ENCODE results near the gene LRR1. TPM values are rescaled to one million over a fixed set of nuclear protein-coding genes. Genes with fewer than 3 reads are reported as not detected.

LRR1 gene, protein sequence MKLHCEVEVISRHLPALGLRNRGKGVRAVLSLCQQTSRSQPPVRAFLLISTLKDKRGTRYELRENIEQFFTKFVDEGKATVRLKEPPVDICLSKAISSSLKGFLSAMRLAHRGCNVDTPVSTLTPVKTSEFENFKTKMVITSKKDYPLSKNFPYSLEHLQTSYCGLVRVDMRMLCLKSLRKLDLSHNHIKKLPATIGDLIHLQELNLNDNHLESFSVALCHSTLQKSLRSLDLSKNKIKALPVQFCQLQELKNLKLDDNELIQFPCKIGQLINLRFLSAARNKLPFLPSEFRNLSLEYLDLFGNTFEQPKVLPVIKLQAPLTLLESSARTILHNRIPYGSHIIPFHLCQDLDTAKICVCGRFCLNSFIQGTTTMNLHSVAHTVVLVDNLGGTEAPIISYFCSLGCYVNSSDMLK
- polyA plus RNA-seq (2012; ENCODE audit: missing spikeins): 24.9 TPM

- TF ChIP-seq POLR2A (IDR thresholded peaks at IDR 0.05; ENCODE audit: low read depth, low read length) (peak; percentile 94), POLR2AphosphoS5 (IDR thresholded peaks at IDR 0.05; ENCODE audit: low read depth, low read length) (peak; percentile 89), TAF1 (IDR thresholded peaks at IDR 0.05; ENCODE audit: borderline replicate concordance, low read depth, low read length) (peak; percentile 90)
- FAIRE-seq (peak; percentile 76), DNase-seq (ENCODE audit: insufficient read length) (peak; percentile 47)
These were observed at the start of gene LRR1 for GRCh38 chr14:49598485-49599300. Gene LRR1, plus strand, starts transcription at chr14:49598940. Its CDS starts 81 bp downstream, at chr14:49599021.

- TF ChIP-seq POLR2A (IDR thresholded peaks at IDR 0.05; ENCODE audit: low read depth, low read length): no peak
- TF ChIP-seq POLR2AphosphoS5 (IDR thresholded peaks at IDR 0.05; ENCODE audit: low read depth, low read length): no peak
- no peak for TF ChIP-seq TAF1 (IDR thresholded peaks at IDR 0.05; ENCODE audit: borderline replicate concordance, low read depth, low read length)
- FAIRE-seq: no peak
- DNase-seq (ENCODE audit: insufficient read length): no peak
These were observed 49.3 kb upstream of the LRR1 start for GRCh38 chr14:49549446-49549845.

DNA sequence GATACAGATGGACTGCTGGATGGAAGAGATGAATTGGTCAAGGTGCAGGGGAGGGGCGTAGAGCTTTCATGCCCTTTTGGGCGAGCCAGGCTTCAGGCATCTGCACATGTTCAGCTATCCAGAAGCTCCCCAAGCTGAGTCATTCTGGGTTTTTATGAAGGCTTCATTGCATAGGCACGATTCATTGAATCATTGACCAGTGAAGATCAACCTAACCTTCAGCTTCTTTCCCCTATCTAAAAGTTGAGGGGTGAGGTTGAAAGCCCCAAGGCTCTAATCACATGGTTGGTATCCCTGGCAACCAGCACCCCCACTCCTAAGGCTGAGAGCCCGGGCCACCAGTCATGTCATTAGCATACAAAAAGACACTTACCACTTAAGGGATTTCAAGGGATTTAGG lies 48.9 kb upstream of the LRR1 start:
- DNase-seq (ENCODE audit: insufficient read length) (no peak), FAIRE-seq (no peak)
- TF ChIP-seq POLR2AphosphoS5 (IDR thresholded peaks at IDR 0.05; ENCODE audit: low read depth, low read length): no peak
- TF ChIP-seq TAF1 (IDR thresholded peaks at IDR 0.05; ENCODE audit: borderline replicate concordance, low read depth, low read length): no peak
- no peak for TF ChIP-seq POLR2A (IDR thresholded peaks at IDR 0.05; ENCODE audit: low read depth, low read length)

DNA sequence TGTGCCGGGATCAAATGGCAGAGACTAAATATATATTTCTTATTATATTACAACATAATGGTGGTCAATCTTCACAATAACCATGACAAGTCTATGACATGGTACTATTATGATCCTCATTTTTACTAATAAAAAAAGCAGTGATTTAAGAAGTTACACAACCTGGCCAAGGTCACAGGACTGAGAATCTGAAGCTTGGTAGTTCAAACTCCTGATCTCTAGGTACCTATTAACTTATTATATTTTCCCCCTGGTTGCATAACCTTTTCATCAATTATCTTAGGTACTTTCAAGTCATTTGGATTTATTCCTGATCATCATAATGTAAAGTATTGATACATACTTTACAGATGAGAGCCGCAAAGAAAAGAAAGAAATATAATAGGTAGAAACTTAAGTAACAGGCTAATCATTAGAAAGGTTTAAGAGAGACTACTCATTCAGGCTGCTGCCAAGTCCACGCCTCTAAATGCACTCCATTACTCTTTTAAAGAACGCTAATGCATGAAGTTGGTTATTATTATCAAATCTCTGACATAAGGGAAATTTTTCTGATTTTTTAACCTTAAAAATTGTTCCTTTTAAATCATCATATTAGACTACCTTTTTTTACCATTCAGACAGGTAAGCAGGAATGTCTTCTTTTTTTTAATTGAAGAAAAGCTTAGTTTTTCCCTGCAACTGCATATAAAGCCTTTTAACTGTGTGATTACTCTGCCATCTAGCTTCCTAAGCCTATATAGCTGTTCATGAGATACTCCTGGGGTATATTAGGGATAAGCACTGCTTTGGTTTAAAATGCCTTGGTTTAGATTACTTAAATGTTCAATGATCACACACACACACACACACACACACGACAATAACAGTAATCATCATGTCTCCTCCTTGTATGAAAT lies 48.2 kb upstream of the LRR1 start:
- DNase-seq (ENCODE audit: insufficient read length): no peak
- TF ChIP-seq POLR2AphosphoS5 (IDR thresholded peaks at IDR 0.05; ENCODE audit: low read depth, low read length) (no peak), TAF1 (IDR thresholded peaks at IDR 0.05; ENCODE audit: borderline replicate concordance, low read depth, low read length) (no peak)
- no peak for FAIRE-seq

- no peak for TF ChIP-seq POLR2A (IDR thresholded peaks at IDR 0.05; ENCODE audit: low read depth, low read length)
- no peak for TF ChIP-seq POLR2AphosphoS5 (IDR thresholded peaks at IDR 0.05; ENCODE audit: low read depth, low read length)
- no peak for TF ChIP-seq TAF1 (IDR thresholded peaks at IDR 0.05; ENCODE audit: borderline replicate concordance, low read depth, low read length)
- FAIRE-seq: no peak
- no peak for DNase-seq (ENCODE audit: insufficient read length)
These were observed 47.2 kb upstream of the LRR1 start for GRCh38 chr14:49551569-49551968.

DNA sequence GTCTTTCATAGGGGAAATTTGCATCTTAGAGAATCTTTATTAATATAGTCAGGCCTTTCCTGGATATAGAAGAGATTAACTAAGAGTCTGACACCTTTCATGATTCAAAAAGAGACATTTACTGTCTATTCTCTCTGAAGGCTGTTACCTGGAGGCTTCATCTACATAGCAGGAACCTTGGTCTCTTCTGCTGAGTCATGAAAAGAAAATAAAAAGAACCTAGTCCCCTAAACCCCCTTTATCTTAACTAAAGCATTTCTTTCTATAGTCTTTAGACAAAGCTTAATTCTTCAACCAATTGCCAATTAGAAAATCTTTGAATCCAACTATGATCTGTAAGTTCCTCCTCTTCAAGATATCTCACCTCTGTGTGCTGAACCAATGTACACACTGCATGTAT lies 45.6 kb upstream of the LRR1 start:
- DNase-seq (ENCODE audit: insufficient read length): no peak
- no peak for FAIRE-seq
- TF ChIP-seq POLR2AphosphoS5 (IDR thresholded peaks at IDR 0.05; ENCODE audit: low read depth, low read length): no peak

GRCh38 chr14:49553892-49554291 lies 44.8 kb upstream of the LRR1 start:
- TF ChIP-seq POLR2A (IDR thresholded peaks at IDR 0.05; ENCODE audit: low read depth, low read length) (no peak), TAF1 (IDR thresholded peaks at IDR 0.05; ENCODE audit: borderline replicate concordance, low read depth, low read length) (no peak), POLR2AphosphoS5 (IDR thresholded peaks at IDR 0.05; ENCODE audit: low read depth, low read length) (no peak)
- no peak for DNase-seq (ENCODE audit: insufficient read length)
- no peak for FAIRE-seq

- FAIRE-seq (no peak), DNase-seq (ENCODE audit: insufficient read length) (no peak)
- TF ChIP-seq POLR2A (IDR thresholded peaks at IDR 0.05; ENCODE audit: low read depth, low read length): no peak
- no peak for TF ChIP-seq TAF1 (IDR thresholded peaks at IDR 0.05; ENCODE audit: borderline replicate concordance, low read depth, low read length)
- no peak for TF ChIP-seq POLR2AphosphoS5 (IDR thresholded peaks at IDR 0.05; ENCODE audit: low read depth, low read length)
These were observed 38.6 kb upstream of the LRR1 start for GRCh38 chr14:49559979-49560768.

GRCh38 chr14:49566714-49567113 lies 32.0 kb upstream of the LRR1 start:
- FAIRE-seq (no peak), DNase-seq (ENCODE audit: insufficient read length) (no peak)
- TF ChIP-seq TAF1 (IDR thresholded peaks at IDR 0.05; ENCODE audit: borderline replicate concordance, low read depth, low read length) (no peak), POLR2AphosphoS5 (IDR thresholded peaks at IDR 0.05; ENCODE audit: low read depth, low read length) (no peak), POLR2A (IDR thresholded peaks at IDR 0.05; ENCODE audit: low read depth, low read length) (no peak)

GRCh38 chr14:49569281-49569680 lies 29.5 kb upstream of the LRR1 start:
- FAIRE-seq (no peak), DNase-seq (ENCODE audit: insufficient read length) (no peak)

More at GRCh38 chr14:49569281-49569680, 29.5 kb upstream of the LRR1 start:
- TF ChIP-seq POLR2A (IDR thresholded peaks at IDR 0.05; ENCODE audit: low read depth, low read length) (no peak), POLR2AphosphoS5 (IDR thresholded peaks at IDR 0.05; ENCODE audit: low read depth, low read length) (no peak), TAF1 (IDR thresholded peaks at IDR 0.05; ENCODE audit: borderline replicate concordance, low read depth, low read length) (no peak)
